ENCODE measurements around the gene VSTM2L.

Gene VSTM2L

GRCh38 chr20:37899105-37900045 lies 3.6 kb upstream of the VSTM2L start:
- 0 out of 2 replicates have a peak, but pooled peaks have one; percentile 6 for TF ChIP-seq CTCF (IDR thresholded peaks at IDR 0.05; ENCODE audit: low read depth, low read length)
- TF ChIP-seq EZH2phosphoT487 (IDR thresholded peaks at IDR 0.05; ENCODE audit: low read depth), result no peak
- Histone ChIP-seq H2AFZ (ENCODE audit: low read depth, low read length) (no peak overlapping the region), H3K4me1 (ENCODE audit: low read length) (peaks cover 27% of the 10 kb centered on the region), H3K9ac (ENCODE audit: low read length) (no peak overlapping the region), H3K27me3 (ENCODE audit: low read depth, low read length) (peaks cover 11% of the 10 kb centered on the region; the same call in 1 of the 2 replicates), H3K4me2 (ENCODE audit: low read length) (peak overlapping the region; percentile 25; the same call in 1 of the 2 replicates), H3K36me3 (replicated peaks; ENCODE audit: low read depth, low read length) (no peaks in the 10 kb centered on the region), H4K20me1 (ENCODE audit: insufficient read depth, low read length) (no peaks in the 10 kb centered on the region), H3K9me3 (ENCODE audit: insufficient read depth, low read length) (no peaks in the 10 kb centered on the region), H3K4me3 (ENCODE audit: low read length) (no peak overlapping the region), H3K27ac (ENCODE audit: low read length) (no peak overlapping the region), H3K79me2 (ENCODE audit: low read length) (no peaks in the 10 kb centered on the region)

GRCh38 chr20:37901240-37901639 lies 1.7 kb upstream of the VSTM2L start:
- H3K27ac ChIP-seq (ENCODE audit: low read length), result no peak overlapping the region
- H2AFZ ChIP-seq (ENCODE audit: low read depth, low read length), result no peak overlapping the region
- H3K9ac ChIP-seq (ENCODE audit: low read length), result no peak overlapping the region
- H3K4me3 ChIP-seq (ENCODE audit: low read length), result no peak overlapping the region
- TF ChIP-seq CTCF (IDR thresholded peaks at IDR 0.05; ENCODE audit: low read depth, low read length), result no peak
- no peak for TF ChIP-seq EZH2phosphoT487 (IDR thresholded peaks at IDR 0.05; ENCODE audit: low read depth)
- no peaks in the 10 kb centered on the region for H3K36me3 ChIP-seq (replicated peaks; ENCODE audit: low read depth, low read length)
- peaks cover 11% of the 10 kb centered on the region; the same call in 1 of the 2 replicates for H3K27me3 ChIP-seq (ENCODE audit: low read depth, low read length)
- no peaks in the 10 kb centered on the region for H3K79me2 ChIP-seq (ENCODE audit: low read length)
- no peak overlapping the region for H3K4me2 ChIP-seq (ENCODE audit: low read length)
- peaks cover 23% of the 10 kb centered on the region for H3K4me1 ChIP-seq (ENCODE audit: low read length)
- no peaks in the 10 kb centered on the region for H4K20me1 ChIP-seq (ENCODE audit: insufficient read depth, low read length)
- H3K9me3 ChIP-seq (ENCODE audit: insufficient read depth, low read length), result no peaks in the 10 kb centered on the region

- peaks cover 11% of the 10 kb centered on the region; the same call in 1 of the 2 replicates for H3K27me3 ChIP-seq (ENCODE audit: low read depth, low read length)
Observed at GRCh38 chr20:37901654-37902503, 1.0 kb upstream of the VSTM2L start.

More at GRCh38 chr20:37901654-37902503, 1.0 kb upstream of the VSTM2L start:
- Histone ChIP-seq H3K36me3 (replicated peaks; ENCODE audit: low read depth, low read length) (no peaks in the 10 kb centered on the region), H3K79me2 (ENCODE audit: low read length) (no peaks in the 10 kb centered on the region), H2AFZ (ENCODE audit: low read depth, low read length) (no peak overlapping the region), H3K9ac (ENCODE audit: low read length) (peak overlapping the region; percentile 61), H3K4me1 (ENCODE audit: low read length) (peaks cover 22% of the 10 kb centered on the region), H3K9me3 (ENCODE audit: insufficient read depth, low read length) (no peaks in the 10 kb centered on the region), H3K27ac (ENCODE audit: low read length) (no peak overlapping the region), H4K20me1 (ENCODE audit: insufficient read depth, low read length) (no peaks in the 10 kb centered on the region), H3K4me2 (ENCODE audit: low read length) (peak overlapping the region; percentile 48), H3K4me3 (ENCODE audit: low read length) (peak overlapping the region; percentile 76)
- TF ChIP-seq CTCF (IDR thresholded peaks at IDR 0.05; ENCODE audit: low read depth, low read length) (peak; percentile 96), EZH2phosphoT487 (IDR thresholded peaks at IDR 0.05; ENCODE audit: low read depth) (no peak)

Measured in OCI-LY3 (cell line).